K562 (cell line): ENCODE data around the gene DPYSL3. TPM values are rescaled to one million over a fixed set of nuclear protein-coding genes. Genes with fewer than 3 reads are reported as not detected.

Experiments
- ATAC-seq: fragments of 200-7000 bp; cut with Tn5 transposase; 3 replicates; pipeline ENCODE4 v1.9.1; 2020; ENCODE audit warnings: moderate library complexity
- BruUV-seq: library from RNA; stranded (reverse); fragments of 400-500 nt; replicated peaks from 2 replicates; lab custom pipeline; 2021; lab: Mats Ljungman, UMichigan
- CTCF ChIA-PET: fragments of 300-600 bp; formaldehyde crosslinking; extraction: SDS; loops from one replicate; lab custom pipeline; 2021; ENCODE audit warnings: low intra/inter-chr PET ratio; lab: Yijun Ruan, JAX
- POLR2A ChIA-PET: fragments of 300-600, 350-650 bp; sonication (Branson Sonifier 250); formaldehyde crosslinking; extraction: SDS; loops from one replicate; lab custom pipeline; 2021; ENCODE audit warnings: antibody characterized with exemption, inconsistent platforms; lab: Yijun Ruan, JAX
- DNase-seq, 4 experiments: peaks; one replicate each; pipeline versions ENCODE4 v3.0.0 to v3.0.0-alpha.2; 2011 to 2018; ENCODE audit warnings: low spot score in 3 of 4, mixed read lengths in 3 of 4; ENCODE audit errors: extremely low read depth in 1 of 4
- FAIRE-seq: peaks from 2 replicates; lab custom pipeline; 2011; peaks lifted over from hg19 to GRCh38; lab: Jason Lieb, UNC
- H2AFZ ChIP-seq: 2 replicates; pipeline ENCODE4 v1.6.0; 2011; ENCODE audit warnings: low read depth, low read length, control low read depth, inconsistent platforms
- H3K27ac ChIP-seq: fragments of 200-600 bp; 3 replicates; pipeline ENCODE4 v1.8.0; 2011; ENCODE audit warnings: low read depth, mild to moderate bottlenecking, control low read depth, inconsistent platforms, low read length, moderate library complexity, mixed read lengths; ENCODE audit errors: extremely low read depth
- H3K27me3 ChIP-seq, 2 experiments: fragments of 300-600 bp in 1 of 2; 2 replicates in 1 of 2; 3 replicates in 1 of 2; pipeline versions ENCODE4 v1.6.0 to v1.8.0; 2011; ENCODE audit warnings: inconsistent platforms in 2 of 2, low read length in 2 of 2, mild to moderate bottlenecking in 1 of 2, mixed read lengths in 1 of 2, moderate library complexity in 1 of 2; ENCODE audit not compliant: control insufficient read depth in 2 of 2, insufficient read depth in 2 of 2
- H3K36me3 ChIP-seq: fragments of 300-600 bp; 3 replicates; pipeline ENCODE4 v1.8.0; 2011; ENCODE audit warnings: mild to moderate bottlenecking, low read length, inconsistent platforms; ENCODE audit not compliant: control insufficient read depth, insufficient read depth
- H3K4me1 ChIP-seq, 2 experiments: fragments of 200-600 bp in 1 of 2; replicated peaks in 1 of 2; 2 replicates in 1 of 2; 3 replicates in 1 of 2; pipeline versions ENCODE4 v1.5.1 to v1.8.0; 2011; ENCODE audit warnings: inconsistent platforms in 2 of 2, low read length in 2 of 2, mild to moderate bottlenecking in 1 of 2, mixed read lengths in 1 of 2, moderate library complexity in 1 of 2; ENCODE audit not compliant: control insufficient read depth in 2 of 2, insufficient read depth in 2 of 2
- H3K4me2 ChIP-seq: 2 replicates; pipeline ENCODE4 v1.6.1; 2011; ENCODE audit warnings: low read length, control low read depth, inconsistent platforms, mixed read lengths; ENCODE audit not compliant: insufficient read depth
- H3K4me3 ChIP-seq: fragments of 200-600 bp; sonication (generic), shearing (Covaris generic); 2 replicates; pipeline ENCODE4 v1.5.1; 2016; ENCODE audit warnings: control low read depth, inconsistent platforms
- H3K79me2 ChIP-seq: fragments of 200-600 bp; 3 replicates; pipeline ENCODE4 v1.8.0; 2011; ENCODE audit warnings: low read length, inconsistent platforms; ENCODE audit not compliant: control insufficient read depth, insufficient read depth
- H3K9ac ChIP-seq, 2 experiments: 2 replicates each; pipeline versions ENCODE4 v1.6.0 to v1.6.1; 2011; ENCODE audit warnings: low read depth in 2 of 2, low read length in 2 of 2, control low read depth in 1 of 2, inconsistent platforms in 1 of 2, mild to moderate bottlenecking in 1 of 2, mixed read lengths in 1 of 2; ENCODE audit not compliant: insufficient read depth in 1 of 2
- H3K9me1 ChIP-seq: one replicate; pipeline ENCODE4 v1.6.0; 2011; ENCODE audit warnings: inconsistent platforms, mild to moderate bottlenecking, low read length, moderate library complexity; ENCODE audit not compliant: control insufficient read depth, insufficient read depth
- H3K9me3 ChIP-seq: replicated peaks from 2 replicates; pipeline ENCODE4 v1.5.1; 2011; ENCODE audit warnings: low read depth, low read length, inconsistent platforms; ENCODE audit not compliant: control insufficient read depth, insufficient read depth
- H4K20me1 ChIP-seq: replicated peaks from 2 replicates; pipeline ENCODE4 v1.6.1; 2011; ENCODE audit warnings: low read length, inconsistent platforms, mixed read lengths; ENCODE audit not compliant: control insufficient read depth, insufficient read depth
- BCL6 ChIP-seq: fragments of 250-450 bp; sonication (Bioruptor Pico); IDR thresholded peaks from 2 replicates; pipeline ENCODE4 v1.4.0; 2020
- CEBPB ChIP-seq: fragments of 450-650 bp; IDR thresholded peaks from 2 replicates; pipeline ENCODE4 v1.6.1; 2016; ENCODE audit warnings: missing genetic modification characterization, missing compliant biosample characterization
- FOXM1 ChIP-seq, 2 experiments: fragments of 450-650 bp in 1 of 2; sonication (generic) in 1 of 2; formaldehyde crosslinking in 1 of 2; IDR thresholded peaks; 2 replicates each; pipeline versions ENCODE4 v1.6.1 to v1.9.0; 2017 to 2022; ENCODE audit warnings: low read depth in 2 of 2, mild to moderate bottlenecking in 2 of 2, missing genetic modification reagents in 1 of 2, moderate library complexity in 1 of 2
- IFI16 ChIP-seq: fragments of 250-450 bp; sonication (Bioruptor Pico); IDR thresholded peaks from 2 replicates; pipeline ENCODE4 v2.1.2; 2022; ENCODE audit warnings: mild to moderate bottlenecking, inconsistent platforms
- MYBL2 ChIP-seq, 2 experiments: fragments of 450-650 bp in 1 of 2; sonication (generic) in 1 of 2; formaldehyde crosslinking in 1 of 2; IDR thresholded peaks; 2 replicates each; pipeline versions ENCODE4 v1.6.1 to v1.8.1; 2017 to 2022; ENCODE audit warnings: borderline replicate concordance in 1 of 2, inconsistent platforms in 1 of 2, low read depth in 1 of 2, mild to moderate bottlenecking in 1 of 2, missing genetic modification reagents in 1 of 2, moderate library complexity in 1 of 2
- SLC30A9 ChIP-seq: fragments of 250-450 bp; sonication (Bioruptor Pico); IDR thresholded peaks from 2 replicates; pipeline ENCODE4 v1.8.0; 2022; ENCODE audit warnings: mild to moderate bottlenecking, moderate library complexity
- SRSF1 ChIP-seq: fragments of 200-400 bp; formaldehyde crosslinking; IDR thresholded peaks from 2 replicates; pipeline ENCODE4 v1.6.1; 2017; ENCODE audit warnings: mild to moderate bottlenecking, low read depth, low read length, moderate library complexity
- STAT5A ChIP-seq: IDR thresholded peaks from 2 replicates; pipeline ENCODE4 v1.6.1; 2012; ENCODE audit warnings: low read length, inconsistent platforms, borderline replicate concordance
- TOE1 ChIP-seq, 2 experiments: fragments of 450-650 bp in 1 of 2; sonication (generic) in 1 of 2; formaldehyde crosslinking in 1 of 2; IDR thresholded peaks; 2 replicates each; pipeline versions ENCODE4 v1.7.1 to v1.8.0; 2016 to 2022; ENCODE audit warnings: borderline replicate concordance in 2 of 2, mild to moderate bottlenecking in 2 of 2, antibody characterized with exemption in 1 of 2, inconsistent platforms in 1 of 2, low read depth in 1 of 2, missing genetic modification reagents in 1 of 2, moderate library complexity in 1 of 2
- ZNF316 ChIP-seq: fragments of 450-650 bp; IDR thresholded peaks from 2 replicates; pipeline ENCODE4 v1.6.1; 2016
- WGBS: fragments of 100-300 bp; shearing (Covaris generic); methylation state at CpG from one replicate; pipeline ENCODE4 v1.1.6; 2016; ENCODE audit warnings: low coverage, mixed read lengths; ENCODE audit not compliant: insufficient coverage; ENCODE audit errors: missing lambda C conversion rate; 5-methylcytosine and 5-hydroxymethylcytosine counted together
- in situ Hi-C: fragments of 300-500 bp; cut with MboI; formaldehyde crosslinking; loops from 4 replicates; pipeline ENCODE4 v1.15.0; 2018; ENCODE audit warnings: inconsistent platforms, mixed read lengths
- intact Hi-C: fragments of 100-400 bp; cut with micrococcal nuclease; formaldehyde crosslinking; loops from 2 replicates; pipeline ENCODE4 v1.14.2; 2022
- polyA plus RNA-seq, 8 experiments: library from polyadenylated mRNA; depleted of rRNA in 4 of 8; stranded (reverse) in 5 of 8; unstranded in 3 of 8; fragments of >200 nt; fragmentation: Nextera tagmentation in 2 of 8; fragmentation: Illumina TruSeq in 1 of 8; extraction: Ambion mirVana in 2 of 8; extraction: Trizol in 1 of 8; gene quantifications; 2 replicates each; pipeline versions ENCODE4 v1.2.1 to v1.2.3, GENCODE V29; 2011 to 2014; ENCODE audit warnings: inconsistent platforms in 1 of 8, missing spikeins in 1 of 8
- total RNA-seq, 7 experiments: library from RNA; depleted of rRNA in 6 of 7; stranded (reverse); fragments of >200 nt in 6 of 7; fragmentation: Illumina TruSeq in 2 of 7; extraction: Trizol in 2 of 7; gene quantifications; 2 replicates each; pipeline versions ENCODE4 v1.2.1 to v1.2.3, GENCODE V29; 2011 to 2021; ENCODE audit warnings: low replicate concordance in 1 of 7
- TF ChIP-seq, protein P1 (sequence below): fragments of 250-450 bp; sonication (Bioruptor Pico); IDR thresholded peaks from 2 replicates; pipeline ENCODE4 v1.5.0; 2020; ENCODE audit warnings: mild to moderate bottlenecking
- TF ChIP-seq, protein P2 (sequence below): fragments of 450-650 bp; IDR thresholded peaks from 2 replicates; pipeline ENCODE4 v1.7.1; 2018; ENCODE audit warnings: mild to moderate bottlenecking, low read depth; ENCODE audit not compliant: partially characterized antibody

DPYSL3 gene
- total and polyA plus RNA-seq, 9 of the 15 experiments (the other 6 are each of a cell fraction or from before 2014, with no cell fraction given), result 0.07 to 0.55 TPM; not detected in 7

DNA sequence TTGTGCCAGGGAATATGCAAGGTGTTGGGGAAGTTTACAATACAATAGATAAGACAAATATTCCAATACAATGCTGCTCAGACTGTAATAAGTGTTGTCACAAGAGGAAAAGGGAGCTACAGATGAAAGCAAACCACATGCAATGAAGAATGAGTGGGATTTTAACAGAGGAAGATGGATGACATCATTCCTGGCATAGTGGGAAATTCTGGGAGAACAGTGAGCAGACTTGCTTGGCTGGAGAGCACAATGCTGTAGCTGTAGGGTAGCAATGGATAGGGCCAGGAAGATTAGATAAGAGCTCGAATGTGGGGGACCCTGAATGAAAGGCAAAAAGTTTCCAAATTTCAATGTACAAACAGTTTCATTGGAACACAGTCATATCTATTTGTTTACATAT lies 9.5 kb upstream of the DPYSL3 start:
- Histone ChIP-seq H3K9me3 (no peaks in the 10 kb centered on the region), H3K36me3 (no peaks in the 10 kb centered on the region), H3K27ac (no peak overlapping the region), H3K27me3 (no peaks in the 10 kb centered on the region), H3K79me2 (no peaks in the 10 kb centered on the region), H4K20me1 (no peaks in the 10 kb centered on the region), H3K4me2 (no peak overlapping the region), H3K9me1 (no peaks in the 10 kb centered on the region), H2AFZ (no peak overlapping the region), H3K4me3 (no peak overlapping the region), H3K9ac (no peak overlapping the region), H3K4me1 (no peaks in the 10 kb centered on the region)
- intact Hi-C loops (no loop called here), in situ Hi-C loops (no loop called here)
- 0% methylated on average over 1 of the region's 1 CpG for WGBS
- BruUV-seq, result no TSS peak
- FAIRE-seq (no peak), DNase-seq (no peak), ATAC-seq (no peak)
- ChIA-PET POLR2A (no interaction called here), CTCF (no interaction called here)
- TF ChIP-seq SLC30A9 (CRISPR knock-in tag), result no peak
- no peak for TF ChIP-seq STAT5A

DNA sequence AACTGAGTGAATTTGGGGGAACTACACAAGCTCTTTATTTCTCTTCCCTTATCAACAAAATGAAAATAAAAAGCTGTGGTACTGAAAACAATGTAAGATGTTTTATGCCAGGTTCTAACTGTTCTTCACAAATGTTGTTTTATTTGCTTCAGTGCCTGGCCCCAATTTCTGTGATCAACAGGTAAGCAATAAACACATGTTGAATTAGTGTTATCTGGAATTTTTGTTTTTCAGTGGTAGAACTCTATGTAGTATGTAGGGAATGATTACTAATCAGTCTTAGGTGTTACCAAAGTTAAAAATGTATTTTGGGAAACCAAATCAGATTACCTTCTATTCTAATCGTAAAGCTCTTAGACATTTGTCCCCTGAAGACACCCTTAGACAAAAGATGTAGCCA lies 7.5 kb upstream of the DPYSL3 start:
- DNase-seq, result no peak
- FAIRE-seq, result no peak
- Histone ChIP-seq H3K79me2 (no peaks in the 10 kb centered on the region), H2AFZ (no peak overlapping the region), H3K4me2 (no peak overlapping the region), H3K9me1 (no peaks in the 10 kb centered on the region), H3K4me1 (no peaks in the 10 kb centered on the region), H3K27me3 (no peaks in the 10 kb centered on the region), H3K4me3 (no peak overlapping the region), H4K20me1 (no peaks in the 10 kb centered on the region), H3K9me3 (no peaks in the 10 kb centered on the region), H3K27ac (no peak overlapping the region), H3K9ac (no peak overlapping the region), H3K36me3 (no peaks in the 10 kb centered on the region)
- in situ Hi-C loops (no loop called here), intact Hi-C loops (no loop called here)
- ATAC-seq, result no peak
- no TSS peak for BruUV-seq
- ChIA-PET POLR2A (no interaction called here), CTCF (no interaction called here)
- 0% methylated on average over 1 of the region's 1 CpG for WGBS
- TF ChIP-seq, protein P1, sequence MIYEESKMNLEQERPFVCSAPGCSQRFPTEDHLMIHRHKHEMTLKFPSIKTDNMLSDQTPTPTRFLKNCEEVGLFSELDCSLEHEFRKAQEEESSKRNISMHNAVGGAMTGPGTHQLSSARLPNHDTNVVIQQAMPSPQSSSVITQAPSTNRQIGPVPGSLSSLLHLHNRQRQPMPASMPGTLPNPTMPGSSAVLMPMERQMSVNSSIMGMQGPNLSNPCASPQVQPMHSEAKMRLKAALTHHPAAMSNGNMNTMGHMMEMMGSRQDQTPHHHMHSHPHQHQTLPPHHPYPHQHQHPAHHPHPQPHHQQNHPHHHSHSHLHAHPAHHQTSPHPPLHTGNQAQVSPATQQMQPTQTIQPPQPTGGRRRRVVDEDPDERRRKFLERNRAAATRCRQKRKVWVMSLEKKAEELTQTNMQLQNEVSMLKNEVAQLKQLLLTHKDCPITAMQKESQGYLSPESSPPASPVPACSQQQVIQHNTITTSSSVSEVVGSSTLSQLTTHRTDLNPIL (CRISPR knock-in tag), result no peak
- TF ChIP-seq IFI16 (CRISPR knock-in tag) (no peak), TOE1 (IDR thresholded peaks at IDR 0.05; ENCODE audit: borderline replicate concordance) (no peak), TOE1 (CRISPR knock-in tag; IDR thresholded peaks at IDR 0.05; ENCODE audit: borderline replicate concordance, low read depth) (no peak), ZNF316 (no peak), CEBPB (tag) (no peak), FOXM1 (IDR thresholded peaks at IDR 0.05; ENCODE audit: low read depth) (no peak), FOXM1 (CRISPR knock-in tag; IDR thresholded peaks at IDR 0.05; ENCODE audit: low read depth) (no peak), MYBL2 (IDR thresholded peaks at IDR 0.05; ENCODE audit: low read depth) (no peak), MYBL2 (CRISPR knock-in tag; IDR thresholded peaks at IDR 0.05; ENCODE audit: borderline replicate concordance) (no peak), SRSF1 (no peak), BCL6 (CRISPR knock-in tag) (no peak)
- TF ChIP-seq, protein P2, sequence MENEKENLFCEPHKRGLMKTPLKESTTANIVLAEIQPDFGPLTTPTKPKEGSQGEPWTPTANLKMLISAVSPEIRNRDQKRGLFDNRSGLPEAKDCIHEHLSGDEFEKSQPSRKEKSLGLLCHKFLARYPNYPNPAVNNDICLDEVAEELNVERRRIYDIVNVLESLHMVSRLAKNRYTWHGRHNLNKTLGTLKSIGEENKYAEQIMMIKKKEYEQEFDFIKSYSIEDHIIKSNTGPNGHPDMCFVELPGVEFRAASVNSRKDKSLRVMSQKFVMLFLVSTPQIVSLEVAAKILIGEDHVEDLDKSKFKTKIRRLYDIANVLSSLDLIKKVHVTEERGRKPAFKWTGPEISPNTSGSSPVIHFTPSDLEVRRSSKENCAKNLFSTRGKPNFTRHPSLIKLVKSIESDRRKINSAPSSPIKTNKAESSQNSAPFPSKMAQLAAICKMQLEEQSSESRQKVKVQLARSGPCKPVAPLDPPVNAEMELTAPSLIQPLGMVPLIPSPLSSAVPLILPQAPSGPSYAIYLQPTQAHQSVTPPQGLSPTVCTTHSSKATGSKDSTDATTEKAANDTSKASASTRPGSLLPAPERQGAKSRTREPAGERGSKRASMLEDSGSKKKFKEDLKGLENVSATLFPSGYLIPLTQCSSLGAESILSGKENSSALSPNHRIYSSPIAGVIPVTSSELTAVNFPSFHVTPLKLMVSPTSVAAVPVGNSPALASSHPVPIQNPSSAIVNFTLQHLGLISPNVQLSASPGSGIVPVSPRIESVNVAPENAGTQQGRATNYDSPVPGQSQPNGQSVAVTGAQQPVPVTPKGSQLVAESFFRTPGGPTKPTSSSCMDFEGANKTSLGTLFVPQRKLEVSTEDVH, result no peak
